ENCODE measurements around the gene UVRAG.

DNA sequence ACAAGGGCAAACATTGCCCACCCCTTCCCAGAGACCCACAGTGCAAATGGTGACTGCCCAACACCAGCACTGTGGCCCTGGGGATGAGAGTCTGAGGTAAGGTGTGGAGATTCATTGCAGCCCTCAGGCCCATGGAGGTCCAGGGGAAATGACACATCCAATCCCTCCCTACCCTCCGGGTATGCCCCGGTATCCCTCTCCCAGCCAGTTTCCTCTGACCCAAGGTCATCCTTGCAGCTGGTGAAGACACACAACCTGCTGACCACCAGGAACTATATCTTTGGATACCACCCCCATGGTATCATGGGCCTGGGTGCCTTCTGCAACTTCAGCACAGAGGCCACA, 18.9 kb upstream of the UVRAG start:
- TF ChIP-seq, protein P1, sequence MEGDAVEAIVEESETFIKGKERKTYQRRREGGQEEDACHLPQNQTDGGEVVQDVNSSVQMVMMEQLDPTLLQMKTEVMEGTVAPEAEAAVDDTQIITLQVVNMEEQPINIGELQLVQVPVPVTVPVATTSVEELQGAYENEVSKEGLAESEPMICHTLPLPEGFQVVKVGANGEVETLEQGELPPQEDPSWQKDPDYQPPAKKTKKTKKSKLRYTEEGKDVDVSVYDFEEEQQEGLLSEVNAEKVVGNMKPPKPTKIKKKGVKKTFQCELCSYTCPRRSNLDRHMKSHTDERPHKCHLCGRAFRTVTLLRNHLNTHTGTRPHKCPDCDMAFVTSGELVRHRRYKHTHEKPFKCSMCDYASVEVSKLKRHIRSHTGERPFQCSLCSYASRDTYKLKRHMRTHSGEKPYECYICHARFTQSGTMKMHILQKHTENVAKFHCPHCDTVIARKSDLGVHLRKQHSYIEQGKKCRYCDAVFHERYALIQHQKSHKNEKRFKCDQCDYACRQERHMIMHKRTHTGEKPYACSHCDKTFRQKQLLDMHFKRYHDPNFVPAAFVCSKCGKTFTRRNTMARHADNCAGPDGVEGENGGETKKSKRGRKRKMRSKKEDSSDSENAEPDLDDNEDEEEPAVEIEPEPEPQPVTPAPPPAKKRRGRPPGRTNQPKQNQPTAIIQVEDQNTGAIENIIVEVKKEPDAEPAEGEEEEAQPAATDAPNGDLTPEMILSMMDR (IDR thresholded peaks at IDR 0.05) = no peak
- no peak for TF ChIP-seq POLR2A (IDR thresholded peaks at IDR 0.05)

Data from ovary (tissue), 3 donors.